ENCODE measurements around the gene AMDHD2. TPM values are rescaled to one million over a fixed set of nuclear protein-coding genes. Genes with fewer than 3 reads are reported as not detected.
"Not testable (repeated sequence)": the region's sequence is repeated elsewhere in the genome, so short reads cannot be mapped to it uniquely, and the experiment has no call there.

Gene AMDHD2
- total and polyA plus RNA-seq, 2 experiments from 2014 or later = 30.2 to 39.2 TPM

- no peak for TF ChIP-seq CTCF (IDR thresholded peaks at IDR 0.05; ENCODE audit: low read depth, low read length)
- H3K27ac ChIP-seq = peak overlapping the region; percentile 70
- H3K27me3 ChIP-seq = no peaks in the 10 kb centered on the region
- no peaks in the 10 kb centered on the region for H3K9me3 ChIP-seq (ENCODE audit: low read depth)
- peak overlapping the region; percentile 51 for H3K4me3 ChIP-seq
- H3K4me1 ChIP-seq (ENCODE audit: low read depth) = peaks cover under 1% of the 10 kb centered on the region
- peaks cover 3% of the 10 kb centered on the region for H3K36me3 ChIP-seq
- peak; percentile 98 to 99 for DNase-seq (ENCODE audit: low read depth in 1 of 2, low spot score in 1 of 2)
Observed at GRCh38 chr16:2531696-2532493, 11.7 kb downstream of the AMDHD2 start.

GRCh38 chr16:2532494-2533141, 12.4 kb downstream of the AMDHD2 start:
- no peaks in the 10 kb centered on the region for H3K27me3 ChIP-seq
- H3K27ac ChIP-seq = peak overlapping the region; percentile 70
- peak overlapping the region; percentile 51 for H3K4me3 ChIP-seq
- TF ChIP-seq CTCF (IDR thresholded peaks at IDR 0.05; ENCODE audit: low read depth, low read length) = no peak
- peaks cover 4% of the 10 kb centered on the region for H3K4me1 ChIP-seq (ENCODE audit: low read depth)
- peaks cover 3% of the 10 kb centered on the region for H3K36me3 ChIP-seq
- no peaks in the 10 kb centered on the region for H3K9me3 ChIP-seq (ENCODE audit: low read depth)
- DNase-seq (ENCODE audit: low read depth in 1 of 2, low spot score in 1 of 2) = peak; percentile 61 to 64

GRCh38 chr16:2533142-2533755, 13.1 kb downstream of the AMDHD2 start:
- H3K9me3 ChIP-seq (ENCODE audit: low read depth); DNase-seq (ENCODE audit: low read depth in 1 of 2, low spot score in 1 of 2); H3K27me3 ChIP-seq; H3K4me1 ChIP-seq (ENCODE audit: low read depth); H3K36me3 ChIP-seq: not testable (repeated sequence)
- peak overlapping the region; percentile 70 for H3K27ac ChIP-seq
- H3K4me3 ChIP-seq = peak overlapping the region; percentile 51

GRCh38 chr16:2533912-2534311, 13.7 kb downstream of the AMDHD2 start:
- Histone ChIP-seq H3K4me3 (no peak overlapping the region), H3K4me1 (ENCODE audit: low read depth) (peaks cover 8% of the 10 kb centered on the region), H3K27me3 (no peaks in the 10 kb centered on the region), H3K36me3 (no peaks in the 10 kb centered on the region), H3K27ac (no peak overlapping the region), H3K9me3 (ENCODE audit: low read depth) (no peaks in the 10 kb centered on the region)
- TF ChIP-seq CTCF (IDR thresholded peaks at IDR 0.05; ENCODE audit: low read depth, low read length) = no peak
- no peak for DNase-seq (ENCODE audit: low read depth in 1 of 2, low spot score in 1 of 2)

- DNase-seq (ENCODE audit: low read depth in 1 of 2, low spot score in 1 of 2); H3K36me3 ChIP-seq; H3K9me3 ChIP-seq (ENCODE audit: low read depth); H3K27me3 ChIP-seq; H3K4me3 ChIP-seq; H3K27ac ChIP-seq: not testable (repeated sequence)
- peaks cover 12% of the 10 kb centered on the region for H3K4me1 ChIP-seq (ENCODE audit: low read depth)
Observed at GRCh38 chr16:2534335-2534734, 14.2 kb downstream of the AMDHD2 start.

GRCh38 chr16:2535625-2536013, 15.4 kb downstream of the AMDHD2 start:
- H3K27me3 ChIP-seq = no peaks in the 10 kb centered on the region
- no peak for TF ChIP-seq CTCF (IDR thresholded peaks at IDR 0.05; ENCODE audit: low read depth, low read length)
- H3K4me3 ChIP-seq = no peak overlapping the region
- DNase-seq (ENCODE audit: low read depth in 1 of 2, low spot score in 1 of 2) = peak in 1 of 2 donors; percentile 66
- H3K9me3 ChIP-seq (ENCODE audit: low read depth) = no peaks in the 10 kb centered on the region
- no peak overlapping the region for H3K27ac ChIP-seq
- no peaks in the 10 kb centered on the region for H3K36me3 ChIP-seq
- H3K4me1 ChIP-seq (ENCODE audit: low read depth) = peaks cover 12% of the 10 kb centered on the region
